ENCODE measurements around the gene SEMA3D. TPM values are rescaled to one million over a fixed set of nuclear protein-coding genes. Genes with fewer than 3 reads are reported as not detected.

SEMA3D gene
- total and polyA plus RNA-seq, 2 donors (not counting 3 experiments of a cell fraction or from before 2014, with no cell fraction given) = 9.9 to 10.3 TPM

DNA sequence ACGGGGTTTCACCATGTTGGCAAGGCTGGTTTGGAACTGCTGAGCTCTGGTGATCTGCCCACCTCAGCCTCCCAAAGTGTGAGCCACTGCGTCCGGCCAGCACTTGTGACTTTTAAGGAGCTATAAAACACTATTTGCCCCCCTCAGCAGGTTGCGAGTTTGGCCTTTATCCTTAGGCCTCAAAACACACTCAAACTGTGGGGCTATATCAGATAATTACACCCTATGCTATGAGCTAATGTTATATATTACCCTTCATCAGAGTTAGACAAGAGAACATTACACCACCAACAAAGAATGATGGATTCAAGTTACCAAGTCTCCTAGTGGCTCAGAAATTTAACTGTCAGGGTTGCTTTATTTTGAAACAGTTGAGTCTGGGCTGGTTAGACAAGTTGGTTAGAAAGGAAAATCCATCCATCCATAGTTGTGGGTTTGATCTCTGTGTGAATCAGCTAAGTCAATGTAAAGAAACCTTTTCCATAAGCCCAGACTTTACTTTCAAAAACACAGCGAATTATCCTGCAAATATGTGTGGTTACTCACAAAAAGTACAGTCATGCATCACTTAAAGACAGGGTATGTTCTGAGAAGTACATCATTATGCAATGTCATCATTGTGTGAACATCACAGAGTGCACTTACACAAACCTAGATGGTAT is 115.8 kb downstream of the SEMA3D start:
- Histone ChIP-seq H3K36me3 (ENCODE audit: control insufficient read depth in 2 of 2, extremely low read depth in 1 of 2, insufficient read depth in 2 of 2, low read length in 2 of 2) (no peaks in the 10 kb centered on the region), H3K9me1 (replicated peaks; ENCODE audit: control insufficient read depth, extremely low read depth, insufficient read depth, low read length) (no peaks in the 10 kb centered on the region), H3K9me3 (replicated peaks; ENCODE audit: control insufficient read depth, insufficient read depth, low read length) (no peaks in the 10 kb centered on the region), H4K20me1 (replicated peaks; ENCODE audit: control insufficient read depth, extremely low read depth, insufficient read depth, low read length) (no peaks in the 10 kb centered on the region), H3K27ac (ENCODE audit: insufficient read depth, low read depth, low read length) (no peak overlapping the region), H3K79me2 (ENCODE audit: control insufficient read depth, insufficient read depth, low read length) (no peaks in the 10 kb centered on the region), H3K4me3 (replicated peaks in 1 of 3; ENCODE audit: insufficient read depth in 1 of 3, low read depth in 1 of 3, low read length in 3 of 3) (no peak overlapping the region), H3K4me2 (ENCODE audit: insufficient read depth, low read length) (no peak overlapping the region), H3K4me1 (ENCODE audit: control insufficient read depth, extremely low read depth, insufficient read depth, low read length) (peaks cover 2% of the 10 kb centered on the region), H3K9ac (replicated peaks; ENCODE audit: extremely low read depth, insufficient read depth, low read length) (no peak overlapping the region), H3K27me3 (ENCODE audit: control insufficient read depth in 2 of 2, insufficient read depth in 2 of 2, low read length in 2 of 2) (no peaks in the 10 kb centered on the region), H2AFZ (ENCODE audit: low read depth, low read length) (no peak overlapping the region)
- FAIRE-seq = no peak
- no TSS peak for BruUV-seq (replicated peaks)
- TF ChIP-seq EZH2 (IDR thresholded peaks at IDR 0.05; ENCODE audit: borderline replicate concordance, low read depth, low read length, severe bottlenecking) = no peak
- TF ChIP-seq FOS (IDR thresholded peaks at IDR 0.05; ENCODE audit: borderline replicate concordance, insufficient read depth, low read length) = no peak
- no peak for TF ChIP-seq GATA2 (IDR thresholded peaks at IDR 0.05; ENCODE audit: insufficient read depth, insufficient read length, low read depth, low read length)
- TF ChIP-seq POLR2A (IDR thresholded peaks at IDR 0.05; ENCODE audit: low read depth, low read length) = no peak
- no peak for TF ChIP-seq MYC (IDR thresholded peaks at IDR 0.05; ENCODE audit: low read depth, low read length)
- TF ChIP-seq JUN (IDR thresholded peaks at IDR 0.05; ENCODE audit: borderline replicate concordance, insufficient read depth, insufficient read length, low read depth) = no peak
- no peak for TF ChIP-seq POLR2AphosphoS5 (IDR thresholded peaks at IDR 0.05; ENCODE audit: insufficient read depth, low read depth, low read length)
- TF ChIP-seq, protein P1, sequence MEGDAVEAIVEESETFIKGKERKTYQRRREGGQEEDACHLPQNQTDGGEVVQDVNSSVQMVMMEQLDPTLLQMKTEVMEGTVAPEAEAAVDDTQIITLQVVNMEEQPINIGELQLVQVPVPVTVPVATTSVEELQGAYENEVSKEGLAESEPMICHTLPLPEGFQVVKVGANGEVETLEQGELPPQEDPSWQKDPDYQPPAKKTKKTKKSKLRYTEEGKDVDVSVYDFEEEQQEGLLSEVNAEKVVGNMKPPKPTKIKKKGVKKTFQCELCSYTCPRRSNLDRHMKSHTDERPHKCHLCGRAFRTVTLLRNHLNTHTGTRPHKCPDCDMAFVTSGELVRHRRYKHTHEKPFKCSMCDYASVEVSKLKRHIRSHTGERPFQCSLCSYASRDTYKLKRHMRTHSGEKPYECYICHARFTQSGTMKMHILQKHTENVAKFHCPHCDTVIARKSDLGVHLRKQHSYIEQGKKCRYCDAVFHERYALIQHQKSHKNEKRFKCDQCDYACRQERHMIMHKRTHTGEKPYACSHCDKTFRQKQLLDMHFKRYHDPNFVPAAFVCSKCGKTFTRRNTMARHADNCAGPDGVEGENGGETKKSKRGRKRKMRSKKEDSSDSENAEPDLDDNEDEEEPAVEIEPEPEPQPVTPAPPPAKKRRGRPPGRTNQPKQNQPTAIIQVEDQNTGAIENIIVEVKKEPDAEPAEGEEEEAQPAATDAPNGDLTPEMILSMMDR (IDR thresholded peaks at IDR 0.05; ENCODE audit: extremely low read depth in 1 of 2, insufficient read depth in 1 of 2, low read depth in 1 of 2, low read length in 2 of 2) = no peak
- TF ChIP-seq, protein P2, sequence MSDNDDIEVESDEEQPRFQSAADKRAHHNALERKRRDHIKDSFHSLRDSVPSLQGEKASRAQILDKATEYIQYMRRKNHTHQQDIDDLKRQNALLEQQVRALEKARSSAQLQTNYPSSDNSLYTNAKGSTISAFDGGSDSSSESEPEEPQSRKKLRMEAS (IDR thresholded peaks at IDR 0.05; ENCODE audit: insufficient read depth, insufficient read length) = no peak
- DNase-seq (ENCODE audit: low read depth, low spot score) = no peak
- CTCF ChIA-PET = interaction anchor here (0.8 to 1.4 kb wide), 3 partner anchors 9 to 29 kb away, joined by 3 to 4 read pairs (median 3); no protein-coding TSS in a partner anchor
- POLR2A ChIA-PET = no interaction called here
- intact Hi-C loops (cut with micrococcal nuclease) = no loop called here
- dilution Hi-C loops (cut with MboI; ENCODE audit: extremely low pct_ligation_motif_present, low sequenced_read_pairs) = no loop called here

Measured in endothelial cell of umbilical vein (primary cell).